Cerebellar cortex (tissue), 1 donor: Measurements from ENCODE around the gene FAM227A.

Experiments used
- DNase-seq: peaks from one replicate; pipeline ENCODE4 v3.0.0-alpha.2; 2015; ENCODE audit warnings: low spot score

The FAM227A gene

GRCh38 chr22:38656256-38657044, at the start of gene FAM227A, which contains the start of gene CBY1:
TSS of gene FAM227A (minus strand) at chr22:38656392. CDS start at chr22:38650168, 6,224 bp downstream.
TSS of gene CBY1 (plus strand) at chr22:38656638. CDS start at chr22:38668055, 11,417 bp downstream.
- DNase-seq = peak; percentile 88

DNA sequence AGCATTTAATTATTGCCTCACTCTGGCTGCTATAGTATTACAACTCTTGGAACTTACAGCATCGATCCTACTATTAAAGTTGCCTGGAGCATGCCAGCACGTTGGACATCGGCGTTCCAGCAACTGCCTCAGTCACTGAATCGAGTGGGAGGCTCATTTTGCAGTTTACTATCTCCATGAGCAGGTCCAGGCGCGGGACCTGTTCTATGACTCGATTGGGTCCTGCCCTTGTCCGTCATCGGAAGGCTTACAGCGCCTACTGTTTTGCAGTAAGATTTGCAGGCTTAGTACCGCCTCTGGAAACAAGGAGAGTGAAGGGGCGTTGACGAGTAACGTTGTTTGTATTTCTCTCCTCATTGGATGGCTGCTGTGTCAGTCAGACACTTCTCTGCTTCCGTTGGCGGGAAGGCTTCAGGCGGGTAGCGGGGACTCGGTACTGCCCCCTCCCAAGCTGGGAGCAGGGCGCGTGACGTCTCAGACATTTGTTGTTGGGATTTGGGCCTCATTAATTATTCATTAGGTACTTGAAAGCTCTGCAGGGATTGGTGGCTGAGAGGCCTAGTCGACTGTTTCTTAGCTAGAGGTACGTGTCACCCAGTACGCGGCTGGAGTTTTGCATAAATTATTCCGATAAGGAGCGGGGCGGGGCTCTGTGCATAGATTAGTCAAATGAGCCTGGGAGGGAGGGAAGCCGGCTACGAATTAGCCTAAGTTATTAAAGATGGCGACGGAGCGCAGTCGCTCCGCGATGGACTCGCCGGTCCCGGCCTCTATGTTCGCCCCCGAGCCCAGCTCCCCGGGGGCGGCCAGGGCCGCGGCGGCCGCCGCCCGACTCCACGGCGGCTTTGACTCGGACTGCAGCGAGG, 49.3 kb upstream of the FAM227A start, which contains the start of gene GTPBP1:
Gene GTPBP1 (plus strand): TSS at position 710 of the 866 bp plus-strand sequence. CDS start 12 bp downstream, at position 722.
- DNase-seq = peak; percentile 100

GRCh38 chr22:38704654-38705234, 48.6 kb upstream of the FAM227A start:
- DNase-seq = no peak

GRCh38 chr22:38700789-38701628, 44.8 kb upstream of the FAM227A start, which contains the start of gene JOSD1:
TSS of gene JOSD1 (minus strand) at chr22:38700943. CDS start at chr22:38699987, 956 bp downstream.
- DNase-seq = peak; percentile 93

DNA sequence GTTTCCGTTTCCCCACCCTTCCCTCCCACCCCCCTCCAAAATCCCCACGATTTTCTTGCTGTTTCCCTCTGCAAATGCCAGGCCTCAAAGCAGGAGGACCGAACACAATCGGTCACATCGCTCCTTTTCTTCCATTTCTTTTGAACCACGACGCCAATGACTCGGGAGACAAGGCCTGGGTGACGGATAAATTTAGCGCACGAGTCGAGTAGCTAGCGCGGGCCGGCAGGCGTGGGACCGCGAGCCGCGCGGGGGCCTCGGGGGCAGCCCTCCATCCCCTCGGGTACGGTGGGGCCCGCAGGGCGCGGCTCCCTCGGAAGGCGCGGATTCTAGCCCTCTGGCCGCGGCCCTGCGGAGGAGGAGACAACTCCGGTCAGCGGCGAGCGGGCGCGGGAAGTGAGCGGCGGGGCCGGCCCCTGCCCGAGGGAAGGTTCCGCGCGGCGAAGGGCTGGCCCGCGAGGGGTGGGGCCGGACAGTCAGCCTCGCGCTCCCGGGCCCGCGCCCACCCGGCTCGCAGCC, 44.1 kb upstream of the FAM227A start:
- no peak for DNase-seq

GRCh38 chr22:38699784-38700183, 43.6 kb upstream of the FAM227A start:
- DNase-seq = peak; percentile 32

- no peak for DNase-seq
These were observed 43.0 kb upstream of the FAM227A start for GRCh38 chr22:38699143-38699542.

- DNase-seq = no peak
These were observed 42.4 kb upstream of the FAM227A start for GRCh38 chr22:38698407-38699094.

DNA sequence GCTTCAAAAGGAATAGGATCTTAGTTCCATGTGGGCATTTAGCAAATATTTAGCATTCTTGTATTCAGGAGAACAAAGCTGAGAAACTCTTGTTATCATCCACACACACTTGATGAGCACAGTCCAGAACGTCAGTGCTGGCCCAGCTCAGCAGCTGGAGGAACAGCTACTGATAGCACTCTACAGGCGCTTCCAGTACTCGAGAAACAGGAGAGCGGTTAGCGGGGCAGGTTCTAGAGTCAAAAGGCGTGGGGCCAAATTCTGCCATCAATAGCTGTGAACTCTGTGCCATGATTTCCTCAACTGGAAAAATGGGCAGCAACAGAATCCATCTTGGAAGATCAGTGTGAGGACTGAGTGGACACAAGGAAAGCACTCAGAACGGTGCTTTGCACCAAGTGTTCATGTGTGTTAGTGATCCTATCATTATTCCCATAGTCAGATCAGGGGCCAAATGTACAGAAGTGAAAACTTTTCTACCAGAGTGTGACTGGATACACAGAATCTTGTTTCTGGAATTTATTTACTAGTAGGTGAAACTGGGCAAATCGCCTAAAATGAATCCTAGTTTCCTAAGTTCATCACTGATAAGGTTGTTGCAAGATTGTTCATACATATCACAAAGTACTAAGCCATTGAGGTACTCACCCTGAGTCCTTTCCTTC, 41.4 kb upstream of the FAM227A start:
- no peak for DNase-seq

DNA sequence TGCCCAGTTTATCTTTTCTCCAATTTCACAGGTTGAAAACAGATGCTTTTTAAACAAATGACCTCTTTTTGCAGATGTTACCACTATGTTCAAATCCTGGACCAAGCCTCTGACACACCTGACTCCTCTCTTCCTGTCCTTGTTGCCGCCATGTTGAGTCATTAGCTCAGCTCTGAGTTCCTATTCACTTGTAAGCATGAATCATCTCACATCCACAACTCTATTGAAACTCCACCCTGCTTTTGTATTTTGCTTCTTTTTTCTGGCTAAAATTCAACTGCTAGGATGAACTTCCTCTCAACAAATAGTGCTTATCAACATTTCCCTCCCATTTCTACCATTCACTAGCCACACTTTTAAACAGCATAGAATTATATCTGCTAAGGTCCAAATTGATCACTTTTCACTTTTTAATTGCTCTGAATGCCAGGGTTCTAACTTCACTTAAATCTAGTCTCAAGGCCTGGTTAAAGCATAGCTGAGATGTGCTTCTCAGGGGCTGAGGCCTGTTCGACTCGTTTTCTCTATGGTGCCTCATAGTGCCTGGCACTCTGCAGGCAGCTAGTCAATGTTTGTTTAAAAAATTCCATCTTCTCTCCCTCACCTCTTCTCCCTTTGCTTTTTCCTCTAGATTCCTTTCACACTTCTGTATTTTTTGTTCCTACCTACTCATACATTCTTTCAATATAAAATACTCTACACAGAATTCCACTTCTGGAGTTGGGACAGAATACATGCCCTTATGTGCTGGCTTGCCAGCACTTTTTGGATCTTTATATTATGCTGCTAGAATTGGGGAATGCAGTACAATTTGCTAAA, 40.6 kb upstream of the FAM227A start:
- DNase-seq = no peak

GRCh38 chr22:38694940-38695339, 38.7 kb upstream of the FAM227A start:
- no peak for DNase-seq

DNA sequence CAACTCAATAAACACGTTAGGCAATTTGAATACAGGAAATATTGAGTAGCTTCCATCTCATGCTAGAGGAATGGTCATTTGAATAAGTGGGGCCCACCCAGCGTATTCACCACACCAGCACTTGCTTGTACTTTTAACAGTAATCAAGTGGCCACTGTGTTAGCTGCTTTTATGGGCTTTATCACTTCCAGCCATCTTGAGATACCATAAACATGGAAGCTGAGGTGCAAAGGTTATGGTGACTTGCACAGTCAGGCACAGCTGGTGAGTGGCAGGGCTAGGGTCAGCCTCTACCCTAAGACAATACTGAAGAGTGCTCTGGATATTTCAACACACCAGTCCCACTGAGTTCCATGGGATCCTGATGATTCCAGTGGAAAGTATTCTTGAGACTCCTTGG, 37.9 kb upstream of the FAM227A start:
- DNase-seq = no peak

DNA sequence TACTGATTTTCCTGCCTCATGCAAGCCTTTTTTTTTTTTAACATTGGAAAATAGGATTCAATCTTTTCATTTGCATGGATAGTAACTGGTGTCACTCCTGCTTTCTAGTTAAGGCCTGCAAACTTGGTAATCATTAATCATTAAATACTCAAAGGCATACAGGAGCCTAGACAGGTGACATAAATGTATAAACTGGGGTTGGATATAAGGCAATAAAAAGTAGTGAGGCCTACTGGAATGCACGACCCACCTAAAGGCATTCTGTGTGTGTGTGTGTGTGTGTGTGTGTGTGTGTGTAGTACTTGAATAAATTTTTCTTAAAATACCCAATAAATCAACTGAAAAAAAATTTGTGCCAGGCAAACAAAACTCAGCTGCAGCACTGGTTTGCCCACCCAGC, 33.5 kb upstream of the FAM227A start:
- no peak for DNase-seq

DNA sequence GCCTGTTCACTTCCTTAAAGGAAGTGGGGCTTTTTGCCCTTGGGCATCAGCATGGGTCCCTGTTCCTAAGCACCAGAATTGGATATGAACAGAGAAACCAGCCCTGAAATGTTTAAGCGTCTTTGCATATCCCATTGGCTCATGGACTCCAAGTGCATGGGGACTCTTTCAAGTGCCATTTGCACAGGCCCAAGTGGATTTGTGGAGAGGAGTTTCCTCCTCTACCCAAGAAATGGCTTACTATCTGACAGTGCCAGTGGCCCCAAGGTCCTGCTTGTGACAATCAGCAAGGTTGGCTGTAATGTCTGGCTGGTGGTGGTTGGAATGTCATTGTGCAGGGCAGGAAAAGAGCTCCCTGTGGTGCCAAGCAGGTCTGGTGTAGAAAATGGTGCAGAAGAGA, 29.6 kb upstream of the FAM227A start:
- DNase-seq = no peak

- DNase-seq = no peak
These were observed 28.7 kb upstream of the FAM227A start for GRCh38 chr22:38684895-38685294.

DNA sequence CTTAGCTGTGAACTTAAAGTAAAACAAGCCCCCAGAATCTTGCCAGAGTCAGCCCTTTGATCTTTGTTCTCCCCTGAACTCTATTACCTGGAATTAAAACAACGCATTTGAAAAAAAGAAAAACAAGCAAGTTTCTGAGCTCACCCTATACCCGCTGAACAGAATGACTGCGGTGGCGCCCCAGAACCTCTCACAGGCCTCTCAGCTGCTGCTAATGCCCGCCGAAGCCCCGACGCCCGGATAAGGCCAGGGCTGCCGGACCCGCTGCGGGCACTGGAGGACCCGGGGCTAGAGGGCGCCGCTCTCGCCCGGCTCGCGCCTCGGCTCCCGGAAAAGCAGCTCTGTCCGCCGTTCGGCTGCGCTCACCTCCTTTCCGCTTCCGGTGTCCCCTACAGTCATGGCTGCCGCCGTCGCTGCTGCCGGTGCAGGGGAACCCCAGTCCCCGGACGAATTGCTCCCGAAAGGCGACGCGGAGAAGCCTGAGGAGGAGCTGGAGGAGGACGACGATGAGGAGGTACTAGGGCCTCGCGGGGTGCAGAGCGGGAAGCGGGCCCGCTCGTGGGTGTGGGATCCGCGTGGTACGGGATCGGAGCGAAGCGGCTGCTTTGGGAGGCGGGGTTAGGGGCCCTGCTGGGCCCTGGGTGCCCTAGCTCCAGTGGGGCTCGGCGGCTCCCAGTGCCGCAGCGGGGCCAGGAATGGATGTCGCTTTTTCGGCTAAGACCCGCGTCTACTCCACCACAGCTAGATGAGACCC, 25.6 kb upstream of the FAM227A start, which contains the start of gene TOMM22:
Gene TOMM22 (plus strand): TSS at position 376 of the 754 bp plus-strand sequence. CDS start 22 bp downstream, at position 398.
- DNase-seq = peak; percentile 89

DNA sequence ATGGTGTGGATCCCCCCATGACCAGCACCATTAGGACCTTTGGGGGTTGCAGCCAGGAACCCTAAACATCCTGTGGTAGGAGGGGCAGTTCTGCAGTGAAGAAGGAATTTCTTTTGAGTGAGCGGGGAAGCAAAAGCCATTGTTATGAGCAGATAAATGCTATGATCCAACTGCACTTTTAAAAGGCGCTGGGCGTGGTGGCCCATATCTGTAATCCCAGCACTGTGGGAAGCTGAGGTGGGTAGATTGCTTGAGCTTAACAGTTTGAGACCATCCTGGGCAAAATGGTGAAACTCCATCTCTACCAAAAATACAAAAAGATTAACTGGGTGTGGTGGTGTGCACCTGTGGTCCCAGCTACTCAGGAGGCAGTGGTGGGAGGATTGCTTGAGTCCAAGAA, 19.6 kb upstream of the FAM227A start:
- DNase-seq = no peak

DNA sequence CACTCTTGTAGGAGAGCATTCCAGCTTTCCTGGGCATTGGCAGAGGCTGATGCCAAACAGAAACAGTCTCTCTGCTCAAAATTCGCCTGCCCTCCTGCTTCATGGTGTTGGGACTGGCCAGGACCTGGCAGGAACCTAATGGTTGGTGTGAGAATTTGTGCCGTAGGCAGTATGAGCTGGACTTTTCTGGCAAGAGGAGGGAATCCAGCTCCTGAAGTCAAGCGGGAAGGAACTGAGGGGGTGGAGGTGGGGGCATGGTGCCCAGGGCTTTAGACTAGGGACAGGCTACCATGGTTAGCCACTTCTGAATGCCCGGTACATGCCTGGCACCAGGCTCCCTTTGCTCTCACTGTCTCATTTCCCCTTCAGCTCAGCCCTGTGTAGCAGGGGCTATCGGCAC, 18.7 kb upstream of the FAM227A start:
- DNase-seq = peak; percentile 16
